ENCODE results near the gene BLMH.
"Not testable (repeated sequence)": the region's sequence is repeated elsewhere in the genome, so short reads cannot be mapped to it uniquely, and the experiment has no call there.

DNA sequence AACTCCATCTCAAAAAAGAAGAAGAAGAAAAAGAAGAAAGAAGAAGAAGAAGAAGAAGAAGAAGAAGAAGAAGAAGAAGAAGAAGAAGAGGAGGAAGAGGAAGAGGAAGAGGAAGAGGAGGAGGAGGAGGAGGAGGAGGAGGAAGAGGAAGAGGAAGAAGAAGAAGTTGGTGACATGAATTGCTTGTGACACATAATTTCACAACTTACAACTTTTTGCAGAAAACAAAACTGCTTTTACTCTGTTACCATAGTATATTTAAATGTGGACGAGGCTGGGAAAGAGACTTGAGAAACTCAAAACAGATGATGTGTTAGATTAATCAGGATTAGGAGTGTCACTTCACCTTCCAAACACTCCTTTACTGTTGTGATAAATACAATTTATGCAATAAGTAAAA is 61.7 kb downstream of the BLMH start:
- TF ChIP-seq CTCF (conservative IDR thresholded peaks at IDR 0.05); EZH2 (IDR thresholded peaks at IDR 0.05; ENCODE audit: low read depth): not testable (repeated sequence)

Data from PC-9 (cell line).